K562 (cell line): Measurements from ENCODE around the gene TMF1. TPM values are rescaled to one million over a fixed set of nuclear protein-coding genes. Genes with fewer than 3 reads are reported as not detected.

ENCODE experiments used
- ARID3A ChIP-seq: IDR thresholded peaks from 2 replicates; pipeline ENCODE4 v1.6.1; 2012; ENCODE audit warnings: low read depth, low read length, improper control_type of control experiment, borderline replicate concordance
- ATF4 ChIP-seq: fragments of 450-650 bp; formaldehyde crosslinking; IDR thresholded peaks from 2 replicates; pipeline ENCODE4 v1.4.0; 2022; ENCODE audit warnings: mild to moderate bottlenecking, moderate library complexity
- BCLAF1 ChIP-seq, 2 experiments: fragments of 450-650 bp in 1 of 2; IDR thresholded peaks; 2 replicates each; pipeline ENCODE4 v1.6.1; 2011 to 2017; ENCODE audit warnings: low read depth in 2 of 2, antibody characterized with exemption in 1 of 2, borderline replicate concordance in 1 of 2, low read length in 1 of 2, mild to moderate bottlenecking in 1 of 2, mixed read lengths in 1 of 2; ENCODE audit not compliant: control insufficient read depth in 1 of 2
- DACH1 ChIP-seq: fragments of 450-650 bp; IDR thresholded peaks from 2 replicates; pipeline ENCODE4 v1.6.1; 2018; ENCODE audit not compliant: partially characterized antibody
- ESRRB ChIP-seq: fragments of 250-450 bp; sonication (Bioruptor Pico); IDR thresholded peaks from 2 replicates; pipeline ENCODE4 v1.5.0; 2020; ENCODE audit warnings: mild to moderate bottlenecking, moderate library complexity, borderline replicate concordance
- HLTF ChIP-seq: fragments of 450-650 bp; IDR thresholded peaks from 2 replicates; pipeline ENCODE4 v1.6.1; 2016
- KLF10 ChIP-seq: fragments of 250-450 bp; sonication (Bioruptor Pico); IDR thresholded peaks from 2 replicates; pipeline ENCODE4 v1.6.1; 2021; ENCODE audit warnings: matching md5 sums
- L3MBTL2 ChIP-seq: fragments of 450-650 bp; IDR thresholded peaks from 2 replicates; pipeline ENCODE4 v1.6.1; 2016; ENCODE audit warnings: mild to moderate bottlenecking, moderate library complexity
- MCM3 ChIP-seq: fragments of 450-650 bp; IDR thresholded peaks from 2 replicates; pipeline ENCODE4 v1.6.1; 2016
- MTA3 ChIP-seq: fragments of 450-650 bp; formaldehyde crosslinking; IDR thresholded peaks from 2 replicates; pipeline ENCODE4 v1.6.1; 2017; ENCODE audit warnings: mild to moderate bottlenecking, borderline replicate concordance
- NR4A1 ChIP-seq, 2 experiments: fragments of 250-450 bp in 1 of 2; fragments of 450-650 bp in 1 of 2; sonication (Bioruptor Pico) in 1 of 2; IDR thresholded peaks; 2 replicates each; pipeline versions ENCODE4 v1.4.0 to v1.6.1; 2016 to 2020; ENCODE audit warnings: mild to moderate bottlenecking in 2 of 2, missing compliant biosample characterization in 1 of 2, missing genetic modification characterization in 1 of 2, moderate library complexity in 1 of 2
- POLR2AphosphoS5 ChIP-seq: IDR thresholded peaks from 2 replicates; pipeline ENCODE4 v1.6.1; 2011; ENCODE audit warnings: mild to moderate bottlenecking, low read depth, low read length, moderate library complexity; ENCODE audit not compliant: control insufficient read depth, insufficient read depth
- SAFB2 ChIP-seq: fragments of 200-400 bp; formaldehyde crosslinking; IDR thresholded peaks from 2 replicates; pipeline ENCODE4 v1.6.1; 2018; ENCODE audit warnings: borderline replicate concordance, low read length, low read depth, moderate library complexity; ENCODE audit not compliant: severe bottlenecking
- SIN3A ChIP-seq, 2 experiments: fragments of 150-350 bp in 1 of 2; IDR thresholded peaks; 2 replicates each; pipeline ENCODE4 v1.6.1; 2011 to 2016; ENCODE audit warnings: borderline replicate concordance in 2 of 2, low read depth in 2 of 2, low read length in 2 of 2, mild to moderate bottlenecking in 2 of 2, moderate library complexity in 2 of 2; ENCODE audit not compliant: control insufficient read depth in 1 of 2
- SNIP1 ChIP-seq: fragments of 450-650 bp; IDR thresholded peaks from 2 replicates; pipeline ENCODE4 v1.7.1; 2017; ENCODE audit warnings: low read depth, mild to moderate bottlenecking
- SP2 ChIP-seq: IDR thresholded peaks from 2 replicates; pipeline ENCODE4 v1.6.1; 2011; ENCODE audit warnings: mild to moderate bottlenecking, low read depth, low read length, moderate library complexity; ENCODE audit not compliant: poor library complexity, severe bottlenecking; ENCODE audit errors: extremely low read depth
- SRSF7 ChIP-seq: fragments of 200-400 bp; formaldehyde crosslinking; optimal IDR thresholded peaks from 2 replicates; pipeline ENCODE3; 2017; ENCODE audit warnings: mild to moderate bottlenecking, low read depth, low read length
- SUPT5H ChIP-seq: fragments of 450-650 bp; IDR thresholded peaks from 2 replicates; pipeline ENCODE4 v1.6.1; 2016
- TBP ChIP-seq: optimal IDR thresholded peaks from 2 replicates; pipeline ENCODE3; 2011; ENCODE audit warnings: low read depth, low read length, improper control_type of control experiment
- ZFPM2 ChIP-seq: fragments of 250-450 bp; sonication (Bioruptor Pico); IDR thresholded peaks from 2 replicates; pipeline ENCODE4 v1.5.1; 2022; ENCODE audit warnings: mild to moderate bottlenecking
- ZKSCAN8 ChIP-seq: fragments of 200-800 bp; sonication (Bioruptor generic); IDR thresholded peaks from 2 replicates; pipeline ENCODE4 v1.6.1; 2016; ENCODE audit warnings: missing genetic modification characterization, missing compliant biosample characterization
- ZNF445 ChIP-seq: fragments of 250-450 bp; sonication (Bioruptor Pico); IDR thresholded peaks from 2 replicates; pipeline ENCODE4 v1.4.0; 2020; ENCODE audit warnings: low read depth, mild to moderate bottlenecking, moderate library complexity
- polyA plus RNA-seq, 8 experiments: library from polyadenylated mRNA; depleted of rRNA in 4 of 8; stranded (reverse) in 5 of 8; unstranded in 3 of 8; fragments of >200 nt; fragmentation: Nextera tagmentation in 2 of 8; fragmentation: Illumina TruSeq in 1 of 8; extraction: Ambion mirVana in 2 of 8; extraction: Trizol in 1 of 8; gene quantifications; 2 replicates each; pipeline versions ENCODE4 v1.2.1 to v1.2.3, GENCODE V29; 2011 to 2014; ENCODE audit warnings: inconsistent platforms in 1 of 8, missing spikeins in 1 of 8
- total RNA-seq, 7 experiments: library from RNA; depleted of rRNA in 6 of 7; stranded (reverse); fragments of >200 nt in 6 of 7; fragmentation: Illumina TruSeq in 2 of 7; extraction: Trizol in 2 of 7; gene quantifications; 2 replicates each; pipeline versions ENCODE4 v1.2.1 to v1.2.3, GENCODE V29; 2011 to 2021; ENCODE audit warnings: low replicate concordance in 1 of 7

Gene TMF1
- total and polyA plus RNA-seq, 9 of the 15 experiments (the other 6 are each of a cell fraction or from before 2014, with no cell fraction given), result 3.1 to 13.9 (median 10.3) TPM

- TF ChIP-seq SNIP1 (no peak), L3MBTL2 (no peak), MTA3 (no peak), SP2 (no peak), POLR2AphosphoS5 (peak; percentile 48), TBP (peak; percentile 90), SIN3A (IDR thresholded peaks at IDR 0.05; ENCODE audit: borderline replicate concordance in 2 of 2, control insufficient read depth in 1 of 2, low read depth in 2 of 2, low read length in 2 of 2) (no peak), SUPT5H (no peak), ESRRB (CRISPR knock-in tag) (no peak), DACH1 (no peak), KLF10 (CRISPR knock-in tag) (no peak), ZFPM2 (no peak), SAFB2 (no peak), ARID3A (no peak), ZNF445 (no peak), SRSF7 (no peak), BCLAF1 (IDR thresholded peaks at IDR 0.05; ENCODE audit: borderline replicate concordance in 1 of 2, control insufficient read depth in 1 of 2, low read depth in 2 of 2, low read length in 1 of 2) (0 out of 4 replicates have a peak, but pooled peaks of 1 of the 2 experiments have one; percentile 53), ATF4 (CRISPR knock-in tag) (no peak), NR4A1 (CRISPR knock-in tag; IDR thresholded peaks at IDR 0.05) (no peak), NR4A1 (tag; IDR thresholded peaks at IDR 0.05) (no peak), MCM3 (no peak), HLTF (no peak), ZKSCAN8 (no peak)
These were observed 27.4 kb upstream of the TMF1 start (continued) for GRCh38 chr3:69079269-69080159.
